Mononuclear cell (primary cell): ENCODE measurements around the gene ADGRB3. TPM values are rescaled to one million over a fixed set of nuclear protein-coding genes. Genes with fewer than 3 reads are reported as not detected.
"Not testable (repeated sequence)": the region's sequence is repeated elsewhere in the genome, so short reads cannot be mapped to it uniquely, and the experiment has no call there.

Experiments
- H3K27me3 ChIP-seq: 2 replicates; pipeline ENCODE4 v1.6.0; 2011; ENCODE audit warnings: low read length, control low read depth; ENCODE audit not compliant: insufficient read depth
- H3K4me1 ChIP-seq: 2 replicates; pipeline ENCODE4 v1.5.1; 2011; ENCODE audit warnings: mild to moderate bottlenecking, low read length, control low read depth; ENCODE audit not compliant: insufficient read depth
- H3K4me3 ChIP-seq: 2 replicates; pipeline ENCODE4 v1.5.1; 2011; ENCODE audit warnings: mild to moderate bottlenecking, low read length, moderate library complexity
- H3K9me3 ChIP-seq: 2 replicates; pipeline ENCODE4 v1.5.1; 2011; ENCODE audit warnings: low read depth, mild to moderate bottlenecking, control low read depth, low read length
- total RNA-seq: library from RNA; depleted of rRNA; stranded (reverse); fragments of >200 nt; gene quantifications from one replicate; pipeline ENCODE4 v1.2.3, GENCODE V29; 2012

ADGRB3 gene
- total RNA-seq, 1 donor: 0.10 TPM

- Histone ChIP-seq H3K4me1 (no peaks in the 10 kb centered on the region), H3K27me3 (no peaks in the 10 kb centered on the region), H3K9me3 (no peaks in the 10 kb centered on the region), H3K4me3 (no peak overlapping the region)
Measured at GRCh38 chr6:69391106-69391505, 756.0 kb downstream of the ADGRB3 start.

- Histone ChIP-seq H3K9me3 (no peaks in the 10 kb centered on the region), H3K27me3 (no peaks in the 10 kb centered on the region), H3K4me3 (no peak overlapping the region), H3K4me1 (no peaks in the 10 kb centered on the region)
Measured at GRCh38 chr6:69392745-69393144, 757.7 kb downstream of the ADGRB3 start.

- Histone ChIP-seq H3K9me3 (no peaks in the 10 kb centered on the region), H3K27me3 (no peaks in the 10 kb centered on the region), H3K4me3 (no peak overlapping the region), H3K4me1 (no peaks in the 10 kb centered on the region)
Measured at GRCh38 chr6:69398311-69398710, 763.2 kb downstream of the ADGRB3 start.

GRCh38 chr6:69398729-69399128, 763.6 kb downstream of the ADGRB3 start:
- Histone ChIP-seq H3K4me3 (no peak overlapping the region), H3K4me1 (no peaks in the 10 kb centered on the region), H3K9me3 (no peaks in the 10 kb centered on the region), H3K27me3 (no peaks in the 10 kb centered on the region)

- Histone ChIP-seq H3K27me3 (no peaks in the 10 kb centered on the region), H3K4me1 (no peaks in the 10 kb centered on the region), H3K4me3 (no peak overlapping the region), H3K9me3 (peaks cover 7% of the 10 kb centered on the region)
Measured at GRCh38 chr6:69408886-69409285, 773.8 kb downstream of the ADGRB3 start.

GRCh38 chr6:69416776-69417175, 781.7 kb downstream of the ADGRB3 start:
- H3K4me3 ChIP-seq: no peak overlapping the region
- no peaks in the 10 kb centered on the region for H3K4me1 ChIP-seq
- H3K9me3 ChIP-seq: no peaks in the 10 kb centered on the region
- no peaks in the 10 kb centered on the region for H3K27me3 ChIP-seq

- H3K27me3 ChIP-seq: no peaks in the 10 kb centered on the region
- no peak overlapping the region for H3K4me3 ChIP-seq
- no peaks in the 10 kb centered on the region for H3K4me1 ChIP-seq
- no peaks in the 10 kb centered on the region for H3K9me3 ChIP-seq
Measured at GRCh38 chr6:69421269-69421668, 786.2 kb downstream of the ADGRB3 start.

- Histone ChIP-seq H3K4me1 (no peaks in the 10 kb centered on the region), H3K27me3 (no peaks in the 10 kb centered on the region), H3K4me3 (no peak overlapping the region), H3K9me3 (no peaks in the 10 kb centered on the region)
Measured at GRCh38 chr6:69422020-69422419, 786.9 kb downstream of the ADGRB3 start.

- Histone ChIP-seq H3K4me1 (no peaks in the 10 kb centered on the region), H3K4me3 (no peak overlapping the region), H3K9me3 (no peaks in the 10 kb centered on the region), H3K27me3 (no peaks in the 10 kb centered on the region)
Measured at GRCh38 chr6:69422475-69422874, 787.4 kb downstream of the ADGRB3 start.

- H3K4me3 ChIP-seq: no peak overlapping the region
- H3K9me3 ChIP-seq: no peaks in the 10 kb centered on the region
- H3K4me1 ChIP-seq: no peaks in the 10 kb centered on the region
- H3K27me3 ChIP-seq: no peaks in the 10 kb centered on the region
Measured at GRCh38 chr6:69423785-69424184, 788.7 kb downstream of the ADGRB3 start.

GRCh38 chr6:69424581-69424980, 789.5 kb downstream of the ADGRB3 start:
- H3K9me3 ChIP-seq: no peaks in the 10 kb centered on the region
- H3K4me1 ChIP-seq: no peaks in the 10 kb centered on the region
- no peaks in the 10 kb centered on the region for H3K27me3 ChIP-seq
- H3K4me3 ChIP-seq: no peak overlapping the region

- Histone ChIP-seq H3K4me3 (no peak overlapping the region), H3K27me3 (no peaks in the 10 kb centered on the region), H3K9me3 (no peaks in the 10 kb centered on the region), H3K4me1 (no peaks in the 10 kb centered on the region)
Measured at GRCh38 chr6:69427882-69428281, 792.8 kb downstream of the ADGRB3 start.

GRCh38 chr6:69432168-69432567, 797.1 kb downstream of the ADGRB3 start:
- not testable (repeated sequence) for H3K27me3 ChIP-seq, H3K9me3 ChIP-seq, H3K4me1 ChIP-seq, H3K4me3 ChIP-seq

GRCh38 chr6:69433116-69433515, 798.0 kb downstream of the ADGRB3 start:
- not testable (repeated sequence) for H3K27me3 ChIP-seq, H3K4me3 ChIP-seq, H3K4me1 ChIP-seq, H3K9me3 ChIP-seq

- H3K4me3 ChIP-seq: no peak overlapping the region
- no peaks in the 10 kb centered on the region for H3K9me3 ChIP-seq
- H3K27me3 ChIP-seq: no peaks in the 10 kb centered on the region
- H3K4me1 ChIP-seq: no peaks in the 10 kb centered on the region
Measured at GRCh38 chr6:69438113-69438512, 803.0 kb downstream of the ADGRB3 start.
